ENCODE data around the gene MOCS1. TPM values are rescaled to one million over a fixed set of nuclear protein-coding genes. Genes with fewer than 3 reads are reported as not detected.
A peak's percentile ranks its signal among the peaks of the same experiment; 100 is the strongest.

The MOCS1 gene
- total RNA-seq, 1 donor from 2014 or later, result 15.6 TPM

GRCh38 chr6:39885691-39886090, 48.6 kb downstream of the MOCS1 start:
- Mint-ChIP-seq H3K36me3 (peaks cover 8% of the 10 kb centered on the region), H3K27me3 (no peaks in the 10 kb centered on the region), H3K4me3 (no peak overlapping the region), H3K27ac (no peak overlapping the region), H3K4me1 (ENCODE audit: unreplicated experiment) (peaks cover 12% of the 10 kb centered on the region), H3K9me3 (no peaks in the 10 kb centered on the region)
- TF ChIP-seq, protein P1, sequence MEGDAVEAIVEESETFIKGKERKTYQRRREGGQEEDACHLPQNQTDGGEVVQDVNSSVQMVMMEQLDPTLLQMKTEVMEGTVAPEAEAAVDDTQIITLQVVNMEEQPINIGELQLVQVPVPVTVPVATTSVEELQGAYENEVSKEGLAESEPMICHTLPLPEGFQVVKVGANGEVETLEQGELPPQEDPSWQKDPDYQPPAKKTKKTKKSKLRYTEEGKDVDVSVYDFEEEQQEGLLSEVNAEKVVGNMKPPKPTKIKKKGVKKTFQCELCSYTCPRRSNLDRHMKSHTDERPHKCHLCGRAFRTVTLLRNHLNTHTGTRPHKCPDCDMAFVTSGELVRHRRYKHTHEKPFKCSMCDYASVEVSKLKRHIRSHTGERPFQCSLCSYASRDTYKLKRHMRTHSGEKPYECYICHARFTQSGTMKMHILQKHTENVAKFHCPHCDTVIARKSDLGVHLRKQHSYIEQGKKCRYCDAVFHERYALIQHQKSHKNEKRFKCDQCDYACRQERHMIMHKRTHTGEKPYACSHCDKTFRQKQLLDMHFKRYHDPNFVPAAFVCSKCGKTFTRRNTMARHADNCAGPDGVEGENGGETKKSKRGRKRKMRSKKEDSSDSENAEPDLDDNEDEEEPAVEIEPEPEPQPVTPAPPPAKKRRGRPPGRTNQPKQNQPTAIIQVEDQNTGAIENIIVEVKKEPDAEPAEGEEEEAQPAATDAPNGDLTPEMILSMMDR (conservative IDR thresholded peaks at IDR 0.05), result no peak
- DNase-seq (ENCODE audit: extremely low spot score, unreplicated experiment), result no peak

DNA sequence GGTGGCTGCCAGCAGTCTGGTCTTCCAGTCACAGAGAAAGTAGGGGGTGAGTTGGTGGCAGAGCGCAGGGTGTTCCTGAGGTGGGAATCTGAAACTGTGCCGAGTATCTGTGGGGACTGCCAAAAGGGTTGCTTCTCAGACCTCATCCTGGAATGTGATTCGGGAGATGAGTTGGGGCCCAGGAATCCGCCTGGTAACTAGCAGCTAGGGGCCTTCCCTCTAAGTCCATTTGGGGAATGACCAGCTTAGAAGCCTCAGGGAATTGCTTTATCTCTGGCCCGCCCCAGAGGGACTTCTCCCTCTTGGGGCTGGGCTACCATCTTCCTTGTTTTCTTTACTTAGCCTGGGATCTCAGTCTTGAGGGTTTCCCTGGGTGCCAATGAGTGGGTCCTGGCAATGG, 49.6 kb downstream of the MOCS1 start:
- H3K4me3 Mint-ChIP-seq, result no peak overlapping the region

DNA sequence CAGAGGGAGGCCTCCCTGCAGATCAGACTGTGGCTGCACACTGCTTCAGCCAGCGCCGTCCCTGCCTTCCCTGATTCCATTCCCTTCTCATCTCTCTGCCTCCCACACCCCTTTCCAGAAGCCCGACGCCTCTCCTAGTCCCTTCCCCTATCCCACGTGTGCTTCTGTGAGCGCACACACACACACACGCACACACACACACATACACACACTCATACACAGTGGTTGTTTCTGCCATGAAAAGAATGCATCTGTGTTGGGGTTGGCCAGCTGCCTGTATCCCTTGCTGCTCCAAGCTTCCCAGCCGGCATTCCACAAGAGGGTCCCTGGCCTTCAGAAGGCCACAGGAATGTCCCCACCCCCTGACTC, 51.7 kb downstream of the MOCS1 start:
- Mint-ChIP-seq H3K4me3 (no peak overlapping the region), H3K27me3 (no peaks in the 10 kb centered on the region), H3K9me3 (no peaks in the 10 kb centered on the region), H3K36me3 (peaks cover 8% of the 10 kb centered on the region), H3K27ac (peak overlapping the region; percentile 37), H3K4me1 (ENCODE audit: unreplicated experiment) (peaks cover 10% of the 10 kb centered on the region)
- TF ChIP-seq, protein P1 (conservative IDR thresholded peaks at IDR 0.05), result no peak
- DNase-seq (ENCODE audit: extremely low spot score, unreplicated experiment), result no peak

More for the DNA sequence above, 49.6 kb downstream of the MOCS1 start:
- DNase-seq (ENCODE audit: extremely low spot score, unreplicated experiment), result no peak
- H3K9me3 Mint-ChIP-seq, result no peaks in the 10 kb centered on the region
- H3K4me1 Mint-ChIP-seq (ENCODE audit: unreplicated experiment), result peaks cover 12% of the 10 kb centered on the region
- no peak overlapping the region for H3K27ac Mint-ChIP-seq
- TF ChIP-seq, protein P1 (conservative IDR thresholded peaks at IDR 0.05), result no peak
- no peaks in the 10 kb centered on the region for H3K27me3 Mint-ChIP-seq
- H3K36me3 Mint-ChIP-seq, result peaks cover 8% of the 10 kb centered on the region

GRCh38 chr6:39881851-39882530, 52.3 kb downstream of the MOCS1 start:
- Mint-ChIP-seq H3K36me3 (peaks cover 8% of the 10 kb centered on the region), H3K27me3 (no peaks in the 10 kb centered on the region), H3K4me3 (no peak overlapping the region), H3K9me3 (no peaks in the 10 kb centered on the region), H3K4me1 (ENCODE audit: unreplicated experiment) (peaks cover 6% of the 10 kb centered on the region), H3K27ac (no peak overlapping the region)
- TF ChIP-seq, protein P1 (conservative IDR thresholded peaks at IDR 0.05), result no peak
- DNase-seq (ENCODE audit: extremely low spot score, unreplicated experiment), result no peak

GRCh38 chr6:39880594-39880993, 53.7 kb downstream of the MOCS1 start:
- no peak for DNase-seq (ENCODE audit: extremely low spot score, unreplicated experiment)
- peaks cover 6% of the 10 kb centered on the region for H3K4me1 Mint-ChIP-seq (ENCODE audit: unreplicated experiment)
- peaks cover 12% of the 10 kb centered on the region for H3K36me3 Mint-ChIP-seq
- no peaks in the 10 kb centered on the region for H3K9me3 Mint-ChIP-seq
- no peak overlapping the region for H3K4me3 Mint-ChIP-seq
- H3K27me3 Mint-ChIP-seq, result no peaks in the 10 kb centered on the region
- no peak overlapping the region for H3K27ac Mint-ChIP-seq
- TF ChIP-seq, protein P1 (conservative IDR thresholded peaks at IDR 0.05), result no peak
